ENCODE measurements around the gene MXRA8.
"Not testable (repeated sequence)": the region's sequence is repeated elsewhere in the genome, so short reads cannot be mapped to it uniquely, and the experiment has no call there.

Gene MXRA8

DNA sequence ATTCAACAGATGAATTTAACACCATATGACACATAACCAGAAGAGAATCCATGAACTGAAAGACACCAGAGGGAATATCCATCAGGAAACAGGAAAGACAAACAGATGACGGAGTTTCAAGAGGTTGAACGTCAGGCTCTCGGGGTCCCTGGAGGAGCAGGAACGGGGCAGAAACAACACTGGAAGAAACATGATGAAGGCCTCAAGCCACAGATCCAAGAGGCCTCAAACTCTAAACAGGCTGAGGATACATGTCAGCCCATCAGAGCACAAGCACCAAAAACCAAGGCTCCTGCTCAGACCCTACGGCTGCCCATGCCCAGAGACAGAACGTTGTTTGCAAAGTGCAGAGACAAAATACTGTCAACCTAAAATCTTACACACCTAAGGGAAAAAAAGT is 40.9 kb downstream of the MXRA8 start:
- in situ Hi-C loops (cut with MboI; ENCODE audit: low sequenced_read_pairs, unreplicated experiment) = no loop called here
- DNase-seq (ENCODE audit: low spot score) = no peak
- TF ChIP-seq, protein P1, sequence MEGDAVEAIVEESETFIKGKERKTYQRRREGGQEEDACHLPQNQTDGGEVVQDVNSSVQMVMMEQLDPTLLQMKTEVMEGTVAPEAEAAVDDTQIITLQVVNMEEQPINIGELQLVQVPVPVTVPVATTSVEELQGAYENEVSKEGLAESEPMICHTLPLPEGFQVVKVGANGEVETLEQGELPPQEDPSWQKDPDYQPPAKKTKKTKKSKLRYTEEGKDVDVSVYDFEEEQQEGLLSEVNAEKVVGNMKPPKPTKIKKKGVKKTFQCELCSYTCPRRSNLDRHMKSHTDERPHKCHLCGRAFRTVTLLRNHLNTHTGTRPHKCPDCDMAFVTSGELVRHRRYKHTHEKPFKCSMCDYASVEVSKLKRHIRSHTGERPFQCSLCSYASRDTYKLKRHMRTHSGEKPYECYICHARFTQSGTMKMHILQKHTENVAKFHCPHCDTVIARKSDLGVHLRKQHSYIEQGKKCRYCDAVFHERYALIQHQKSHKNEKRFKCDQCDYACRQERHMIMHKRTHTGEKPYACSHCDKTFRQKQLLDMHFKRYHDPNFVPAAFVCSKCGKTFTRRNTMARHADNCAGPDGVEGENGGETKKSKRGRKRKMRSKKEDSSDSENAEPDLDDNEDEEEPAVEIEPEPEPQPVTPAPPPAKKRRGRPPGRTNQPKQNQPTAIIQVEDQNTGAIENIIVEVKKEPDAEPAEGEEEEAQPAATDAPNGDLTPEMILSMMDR (IDR thresholded peaks at IDR 0.05; ENCODE audit: borderline replicate concordance, control extremely low read depth, extremely low read depth, insufficient read depth, missing control alignments) = no peak

DNA sequence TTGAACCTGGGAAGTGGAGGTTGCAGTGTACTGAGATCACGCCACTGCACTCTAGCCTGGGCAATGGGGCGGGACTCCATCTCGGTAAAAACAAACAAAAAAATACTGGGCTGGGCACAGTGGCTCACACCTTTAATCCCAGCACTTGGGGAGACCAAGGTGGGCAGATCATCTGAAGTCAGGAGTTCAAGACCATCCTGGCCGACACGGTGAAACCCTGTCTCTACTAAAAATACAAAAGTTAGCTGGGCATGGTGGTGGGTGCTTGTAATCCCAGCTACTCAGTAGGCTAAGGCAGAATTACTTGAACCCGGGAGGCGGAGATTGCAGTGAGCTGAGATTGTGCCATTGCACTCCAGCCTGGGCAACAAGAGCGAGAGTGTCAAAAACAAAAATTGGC is 42.2 kb downstream of the MXRA8 start:
- in situ Hi-C loops (cut with MboI; ENCODE audit: low sequenced_read_pairs, unreplicated experiment); DNase-seq (ENCODE audit: low spot score): not testable (repeated sequence)

DNA sequence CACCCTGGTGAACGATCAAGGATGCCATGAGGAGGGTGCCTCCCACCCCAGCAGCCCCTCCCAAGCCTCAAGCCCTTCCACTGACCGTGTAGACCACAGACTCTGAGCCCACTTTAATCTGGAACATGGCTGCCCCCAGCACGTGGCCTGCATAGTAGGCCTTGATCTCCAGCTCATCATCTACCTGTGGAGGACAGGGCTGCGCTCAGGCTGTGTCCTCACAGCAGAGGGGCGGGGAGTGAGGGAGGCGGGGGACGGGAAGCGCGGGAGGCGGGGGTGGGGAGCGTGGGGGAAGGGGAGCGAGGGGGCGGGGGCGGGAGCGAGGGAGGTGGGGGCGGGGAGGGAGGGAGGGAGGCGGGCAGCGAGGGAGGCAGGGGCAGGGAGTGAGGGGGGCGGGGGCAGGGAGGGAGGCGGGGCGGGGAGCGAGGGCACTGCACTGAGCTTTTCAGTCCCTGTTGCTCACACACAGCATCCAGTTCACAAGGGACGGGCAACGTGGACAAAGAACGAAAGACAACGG is 42.9 kb downstream of the MXRA8 start:
- in situ Hi-C loops (cut with MboI; ENCODE audit: low sequenced_read_pairs, unreplicated experiment) = no loop called here
- no peak for DNase-seq (ENCODE audit: low spot score)
- TF ChIP-seq, protein P1 (IDR thresholded peaks at IDR 0.05; ENCODE audit: borderline replicate concordance, control extremely low read depth, extremely low read depth, insufficient read depth, missing control alignments) = no peak

DNA sequence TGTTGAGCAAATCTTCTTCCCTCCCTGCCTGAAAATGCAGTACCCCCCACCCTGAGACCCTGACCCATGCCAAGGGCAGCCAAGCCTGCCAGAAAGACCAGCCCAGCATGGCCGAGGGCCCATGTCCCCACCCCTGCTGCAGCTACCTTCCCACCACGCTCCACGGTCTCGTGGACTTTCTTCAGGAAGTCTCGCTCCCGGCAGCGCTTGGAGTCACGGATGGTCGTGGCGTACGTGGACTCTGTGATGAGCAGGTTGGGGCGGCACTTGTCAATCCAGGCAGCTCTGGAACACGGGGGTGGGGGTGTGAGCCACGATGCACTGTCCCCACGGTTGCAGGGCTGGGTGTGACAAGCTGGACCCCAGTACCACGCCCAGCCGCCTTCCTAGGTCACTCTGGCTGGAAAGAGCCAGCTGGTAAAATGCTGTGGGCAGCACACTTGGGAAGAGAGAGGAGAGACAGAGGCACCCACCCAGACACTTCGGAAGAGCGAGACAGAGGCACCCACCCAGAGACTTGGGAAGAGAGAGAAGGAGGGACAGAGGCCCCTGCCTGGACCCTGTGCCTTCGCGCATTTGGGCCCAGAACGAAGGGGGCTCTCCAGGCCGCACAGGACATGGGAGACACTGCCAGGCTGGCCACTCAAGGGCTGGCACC is 43.5 kb downstream of the MXRA8 start:
- DNase-seq (ENCODE audit: low spot score) = no peak
- in situ Hi-C loops (cut with MboI; ENCODE audit: low sequenced_read_pairs, unreplicated experiment) = no loop called here
- TF ChIP-seq, protein P1 (IDR thresholded peaks at IDR 0.05; ENCODE audit: borderline replicate concordance, control extremely low read depth, extremely low read depth, insufficient read depth, missing control alignments) = no peak

DNA sequence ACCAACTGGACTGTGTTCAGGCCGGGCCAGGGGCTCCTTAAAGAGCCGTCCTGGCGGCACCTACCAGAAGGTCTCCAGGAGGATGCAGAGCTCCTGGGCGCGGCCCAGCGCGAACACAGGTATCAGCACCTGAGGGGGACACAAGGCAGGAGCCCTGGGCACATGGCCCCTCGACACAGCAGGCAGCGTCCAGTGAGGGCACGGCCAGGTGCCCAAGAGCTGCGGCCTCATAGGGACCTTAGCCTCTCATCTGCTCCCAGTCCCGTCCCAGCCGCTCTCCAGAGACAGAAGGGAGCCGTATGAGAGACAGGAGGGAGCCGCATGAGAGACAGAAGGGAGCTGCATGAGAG is 44.1 kb downstream of the MXRA8 start:
- in situ Hi-C loops (cut with MboI; ENCODE audit: low sequenced_read_pairs, unreplicated experiment) = no loop called here
- TF ChIP-seq, protein P1 (IDR thresholded peaks at IDR 0.05; ENCODE audit: borderline replicate concordance, control extremely low read depth, extremely low read depth, insufficient read depth, missing control alignments) = no peak

DNA sequence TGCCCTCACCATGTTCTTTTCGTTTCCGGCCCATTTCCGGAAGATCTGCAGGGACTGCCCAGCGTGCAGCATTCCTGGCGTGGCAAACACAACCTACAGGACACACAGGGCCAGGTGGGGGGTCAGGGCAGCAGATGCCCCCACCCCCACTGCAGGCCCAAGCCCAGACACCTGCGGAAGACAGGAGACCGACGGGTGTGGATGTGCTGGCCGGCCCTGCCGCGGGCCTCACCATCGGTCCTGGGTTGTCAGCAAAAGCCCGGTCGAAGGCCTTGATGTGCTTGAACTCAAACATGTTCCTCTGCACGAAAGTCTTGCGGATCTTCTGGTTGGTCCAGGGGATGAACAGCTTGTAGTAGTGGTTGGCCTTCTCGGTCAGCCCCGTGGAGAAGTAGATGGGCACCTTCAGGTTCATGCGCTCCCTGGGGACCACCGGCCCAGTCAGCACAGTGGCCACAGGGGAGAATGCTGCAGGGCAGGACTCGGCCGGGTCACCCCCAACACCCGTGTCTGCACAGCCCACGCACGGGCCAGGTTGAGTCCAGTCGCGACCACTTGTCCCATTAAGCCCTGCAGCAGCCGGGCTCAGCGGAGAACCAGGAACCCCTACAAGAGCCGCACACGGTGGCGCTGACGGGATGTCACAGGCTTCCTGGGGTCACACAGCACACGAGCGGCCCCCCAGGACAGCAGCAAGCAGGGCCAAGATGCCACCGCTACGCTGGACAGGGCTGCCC is 44.7 kb downstream of the MXRA8 start:
- TF ChIP-seq, protein P1 (IDR thresholded peaks at IDR 0.05; ENCODE audit: borderline replicate concordance, control extremely low read depth, extremely low read depth, insufficient read depth, missing control alignments) = no peak
- in situ Hi-C loops (cut with MboI; ENCODE audit: low sequenced_read_pairs, unreplicated experiment) = no loop called here
- no peak for DNase-seq (ENCODE audit: low spot score)

More for the DNA sequence above, 44.1 kb downstream of the MXRA8 start:
- no peak for DNase-seq (ENCODE audit: low spot score)
